Gastrocnemius medialis (tissue), 4 donors: Measurements from ENCODE around the gene TMEM131L. TPM values are rescaled to one million over a fixed set of nuclear protein-coding genes. Genes with fewer than 3 reads are reported as not detected.

Experiments
- ATAC-seq, 2 donors: fragments of 150-250 bp; one replicate each; pipeline ENCODE4 v1.9.1; 2016
- DNase-seq, 2 donors: peaks; one replicate each; pipeline ENCODE4 v3.0.0-alpha.2; 2019
- H3K27ac ChIP-seq, 4 donors: fragments of 200-600 bp; sonication (generic); 1 replicate in 1 of 4; 2 replicates in 3 of 4; pipeline ENCODE4 v1.5.1; 2016 to 2018; ENCODE audit warnings: mild to moderate bottlenecking in 2 of 4, moderate library complexity in 1 of 4
- H3K27me3 ChIP-seq, 3 donors: fragments of 200-600 bp; sonication (generic) in 2 of 3; 1 replicate in 1 of 3; 2 replicates in 2 of 3; pipeline versions ENCODE4 v1.5.1 to v1.6.0; 2016 to 2019; ENCODE audit warnings: mild to moderate bottlenecking in 1 of 3, moderate library complexity in 1 of 3
- H3K36me3 ChIP-seq, 2 donors: fragments of 200-600 bp; sonication (generic) in 1 of 2; one replicate each; pipeline ENCODE4 v1.5.1; 2017 to 2018
- H3K4me1 ChIP-seq, 2 donors: fragments of 200-600 bp; sonication (generic) in 1 of 2; one replicate each; pipeline ENCODE4 v1.5.1; 2016 to 2017; ENCODE audit warnings: mild to moderate bottlenecking in 2 of 2
- H3K4me3 ChIP-seq, 4 donors: fragments of 200-600 bp; sonication (generic) in 3 of 4; 1 replicate in 1 of 4; 2 replicates in 3 of 4; pipeline ENCODE4 v1.5.1; 2016 to 2019; ENCODE audit warnings: mild to moderate bottlenecking in 2 of 4
- H3K9me3 ChIP-seq, 3 donors: fragments of 200-600 bp; sonication (generic) in 2 of 3; 1 replicate in 1 of 3; 2 replicates in 2 of 3; pipeline ENCODE4 v1.5.1; 2016 to 2019
- CTCF ChIP-seq, 5 experiments: fragments of 450-650 bp in 3 of 5; fragments of 200-600 bp in 2 of 5; sonication (generic) in 2 of 5; IDR thresholded peaks in 4 of 5; conservative IDR thresholded peaks in 1 of 5; 1 replicate in 4 of 5; 2 replicates in 1 of 5; pipeline ENCODE4 v1.5.1; 2016 to 2019; ENCODE audit warnings: antibody characterized with exemption in 5 of 5, mild to moderate bottlenecking in 3 of 5, moderate library complexity in 3 of 5
- POLR2A ChIP-seq, 2 donors: fragments of 450-650 bp; IDR thresholded peaks; one replicate each; pipeline ENCODE4 v1.6.1; 2017; ENCODE audit warnings: antibody characterized with exemption in 2 of 2, mild to moderate bottlenecking in 2 of 2, moderate library complexity in 2 of 2
- in situ Hi-C, 4 donors: fragments of 200-750 bp; cut with MboI; loops; one replicate each; pipeline versions ENCODE4 v1.15.0 to v1.8.0; 2017; ENCODE audit warnings: low sequenced_read_pairs in 4 of 4
- intact Hi-C: fragments of 100-400 bp; cut with DNase I; formaldehyde crosslinking; loops from one replicate; pipeline ENCODE4 v1.15.1; 2023; ENCODE audit warnings: low total_unique reads
- total RNA-seq, 4 donors: library from RNA; depleted of rRNA; stranded (reverse); fragments of >200 nt; gene quantifications; one replicate each; pipeline versions ENCODE4 v1.1.0 to v1.2.3, GENCODE V29; 2016

The TMEM131L gene
- total RNA-seq, 4 donors from 2014 or later: 4.6 to 21.4 (median 9.5) TPM

GRCh38 chr4:153489856-153490558, 23.8 kb downstream of the TMEM131L start:
- no peaks in the 10 kb centered on the region for H3K27me3 ChIP-seq
- H3K9me3 ChIP-seq: no peaks in the 10 kb centered on the region
- in situ Hi-C loops (no loop called here), intact Hi-C loops (loop anchor here (5.0 kb wide), 1 partner anchor 72 kb away; no protein-coding TSS in a partner anchor)
- H3K36me3 ChIP-seq: no peaks in the 10 kb centered on the region
- H3K27ac ChIP-seq: peak overlapping the region; percentile 78 to 98 (median 84)
- TF ChIP-seq POLR2A (IDR thresholded peaks at IDR 0.05): no peak
- TF ChIP-seq CTCF (IDR thresholded peaks at IDR 0.05 in 4 of 5, conservative IDR thresholded peaks at IDR 0.05 in 1 of 5): no peak
- H3K4me3 ChIP-seq: no peak overlapping the region
- H3K4me1 ChIP-seq: peaks cover 74 to 86% of the 10 kb centered on the region in 2 donors
- DNase-seq: no peak
- ATAC-seq: no peak

DNA sequence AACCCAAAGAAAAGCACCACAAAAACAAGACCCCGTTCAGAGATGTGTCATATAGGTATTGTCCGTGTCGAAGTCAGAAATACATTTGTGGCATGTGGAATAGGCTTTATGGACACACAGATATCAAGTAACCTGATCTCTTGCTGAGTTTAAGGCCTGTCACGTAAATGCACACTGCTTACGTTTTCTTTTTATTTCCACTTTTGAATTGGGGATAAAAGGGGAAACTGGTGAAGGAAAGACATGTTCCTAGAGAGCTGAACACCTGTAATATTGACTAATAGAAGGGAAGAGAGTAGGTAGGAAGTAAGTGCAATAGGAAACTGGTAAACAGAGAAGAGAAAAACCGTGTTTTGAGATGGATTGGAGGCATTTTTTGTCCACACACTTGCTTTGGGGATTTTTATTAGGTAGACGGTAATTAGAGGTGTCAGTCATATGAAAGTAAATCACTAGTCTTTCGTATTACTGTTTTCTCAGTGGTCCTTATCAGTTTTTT, 24.9 kb downstream of the TMEM131L start:
- TF ChIP-seq CTCF (IDR thresholded peaks at IDR 0.05 in 4 of 5, conservative IDR thresholded peaks at IDR 0.05 in 1 of 5) (no peak), POLR2A (IDR thresholded peaks at IDR 0.05) (no peak)
- H3K27ac ChIP-seq: peak overlapping the region in 3 of 4 donors; percentile 2 to 78 (median 57)
- peaks cover 73 to 76% of the 10 kb centered on the region in 2 donors for H3K4me1 ChIP-seq
- no peaks in the 10 kb centered on the region for H3K9me3 ChIP-seq
- in situ Hi-C loops (no loop called here), intact Hi-C loops (no loop called here)
- ATAC-seq: no peak
- no peak overlapping the region for H3K4me3 ChIP-seq
- no peaks in the 10 kb centered on the region for H3K36me3 ChIP-seq
- no peaks in the 10 kb centered on the region for H3K27me3 ChIP-seq
- DNase-seq: no peak

- ATAC-seq (no peak), DNase-seq (no peak)
- Histone ChIP-seq H3K9me3 (no peaks in the 10 kb centered on the region), H3K4me1 (peaks cover 65 to 69% of the 10 kb centered on the region in 2 donors), H3K27ac (peak overlapping the region in 2 of 4 donors; percentile 37 to 40), H3K4me3 (no peak overlapping the region), H3K36me3 (no peaks in the 10 kb centered on the region), H3K27me3 (no peaks in the 10 kb centered on the region)
- in situ Hi-C loops (no loop called here), intact Hi-C loops (no loop called here)
- no peak for TF ChIP-seq POLR2A (IDR thresholded peaks at IDR 0.05)
- TF ChIP-seq CTCF (IDR thresholded peaks at IDR 0.05 in 4 of 5, conservative IDR thresholded peaks at IDR 0.05 in 1 of 5): no peak
Observed at GRCh38 chr4:153494562-153494961, 28.4 kb downstream of the TMEM131L start.

DNA sequence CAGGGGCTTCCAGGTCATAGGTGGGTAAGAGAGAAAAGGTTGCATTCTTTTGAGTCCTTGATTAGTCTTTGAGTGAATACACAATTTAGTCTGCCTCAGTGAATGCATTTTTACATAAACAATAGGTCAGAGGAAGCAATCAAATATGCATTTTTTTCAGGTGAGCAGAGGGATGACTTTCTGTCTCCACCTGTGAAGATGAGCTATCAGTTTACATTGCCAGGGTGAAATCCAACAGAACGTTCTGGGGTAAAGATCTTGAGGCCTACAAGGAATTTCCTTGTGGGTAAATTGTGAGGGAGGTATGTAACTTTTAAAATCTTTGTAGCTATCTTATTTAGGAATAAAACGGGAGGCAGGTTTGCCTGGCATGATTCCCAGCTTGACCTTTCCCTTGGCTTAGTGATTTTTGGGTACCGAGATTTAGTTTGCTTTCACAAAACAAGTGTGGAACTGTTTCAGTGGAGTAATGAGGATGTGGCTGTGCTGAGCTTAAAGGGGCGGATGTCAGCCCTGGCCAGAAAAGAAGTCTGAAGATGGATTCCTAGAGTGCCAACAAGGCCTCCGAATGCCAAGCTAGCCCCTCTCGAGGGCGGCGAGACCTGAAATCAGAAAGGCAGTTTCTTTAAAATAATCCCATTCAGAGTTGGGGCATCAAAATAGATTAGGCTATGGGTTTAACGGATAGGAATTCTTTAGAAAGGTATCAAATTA, 29.5 kb downstream of the TMEM131L start:
- H3K27ac ChIP-seq: peak overlapping the region in 3 of 4 donors; percentile 31 to 50 (median 34)
- H3K27me3 ChIP-seq: no peaks in the 10 kb centered on the region
- no peaks in the 10 kb centered on the region for H3K36me3 ChIP-seq
- no peak for ATAC-seq
- intact Hi-C loops: no loop called here
- no peak overlapping the region for H3K4me3 ChIP-seq
- no peak for TF ChIP-seq POLR2A (IDR thresholded peaks at IDR 0.05)
- no peak for TF ChIP-seq CTCF (IDR thresholded peaks at IDR 0.05 in 4 of 5, conservative IDR thresholded peaks at IDR 0.05 in 1 of 5)
- in situ Hi-C loops: no loop called here
- no peaks in the 10 kb centered on the region for H3K9me3 ChIP-seq
- peaks cover 54 to 59% of the 10 kb centered on the region in 2 donors for H3K4me1 ChIP-seq
- DNase-seq: no peak
